GM12872 (cell line): ENCODE results near the gene MICA.

Experiments used
- TF ChIP-seq, protein P1 (sequence below): IDR thresholded peaks from 3 replicates; pipeline ENCODE4 v1.5.1; 2011; ENCODE audit warnings: low read depth, mild to moderate bottlenecking, low read length, moderate library complexity; ENCODE audit not compliant: insufficient read depth

Gene MICA

GRCh38 chr6:31381666-31382065 is 21.7 kb upstream of the MICA start:
- TF ChIP-seq, protein P1, sequence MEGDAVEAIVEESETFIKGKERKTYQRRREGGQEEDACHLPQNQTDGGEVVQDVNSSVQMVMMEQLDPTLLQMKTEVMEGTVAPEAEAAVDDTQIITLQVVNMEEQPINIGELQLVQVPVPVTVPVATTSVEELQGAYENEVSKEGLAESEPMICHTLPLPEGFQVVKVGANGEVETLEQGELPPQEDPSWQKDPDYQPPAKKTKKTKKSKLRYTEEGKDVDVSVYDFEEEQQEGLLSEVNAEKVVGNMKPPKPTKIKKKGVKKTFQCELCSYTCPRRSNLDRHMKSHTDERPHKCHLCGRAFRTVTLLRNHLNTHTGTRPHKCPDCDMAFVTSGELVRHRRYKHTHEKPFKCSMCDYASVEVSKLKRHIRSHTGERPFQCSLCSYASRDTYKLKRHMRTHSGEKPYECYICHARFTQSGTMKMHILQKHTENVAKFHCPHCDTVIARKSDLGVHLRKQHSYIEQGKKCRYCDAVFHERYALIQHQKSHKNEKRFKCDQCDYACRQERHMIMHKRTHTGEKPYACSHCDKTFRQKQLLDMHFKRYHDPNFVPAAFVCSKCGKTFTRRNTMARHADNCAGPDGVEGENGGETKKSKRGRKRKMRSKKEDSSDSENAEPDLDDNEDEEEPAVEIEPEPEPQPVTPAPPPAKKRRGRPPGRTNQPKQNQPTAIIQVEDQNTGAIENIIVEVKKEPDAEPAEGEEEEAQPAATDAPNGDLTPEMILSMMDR, result no peak

- TF ChIP-seq, protein P1, result no peak
Measured at GRCh38 chr6:31383149-31383548, 20.2 kb upstream of the MICA start.

DNA sequence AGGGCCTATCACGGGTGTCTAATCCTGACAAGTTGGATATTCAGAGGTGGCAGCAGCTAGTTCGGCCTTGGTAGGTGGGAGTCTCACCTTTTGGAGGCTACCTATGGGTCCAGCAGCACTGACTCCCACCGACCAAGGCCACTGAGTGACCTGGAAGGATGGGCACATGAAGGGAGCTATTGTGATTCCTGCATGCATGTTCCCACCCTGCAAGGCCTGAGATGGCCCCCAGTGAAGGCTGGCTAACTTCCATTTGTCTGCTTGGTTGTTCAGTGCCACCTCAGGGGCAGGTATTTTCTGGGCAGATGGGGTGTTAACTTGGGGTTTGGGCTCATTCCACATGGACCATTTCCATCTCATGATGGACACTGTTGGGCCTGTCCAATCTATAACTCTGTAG is 18.4 kb upstream of the MICA start:
- TF ChIP-seq, protein P1, result no peak

DNA sequence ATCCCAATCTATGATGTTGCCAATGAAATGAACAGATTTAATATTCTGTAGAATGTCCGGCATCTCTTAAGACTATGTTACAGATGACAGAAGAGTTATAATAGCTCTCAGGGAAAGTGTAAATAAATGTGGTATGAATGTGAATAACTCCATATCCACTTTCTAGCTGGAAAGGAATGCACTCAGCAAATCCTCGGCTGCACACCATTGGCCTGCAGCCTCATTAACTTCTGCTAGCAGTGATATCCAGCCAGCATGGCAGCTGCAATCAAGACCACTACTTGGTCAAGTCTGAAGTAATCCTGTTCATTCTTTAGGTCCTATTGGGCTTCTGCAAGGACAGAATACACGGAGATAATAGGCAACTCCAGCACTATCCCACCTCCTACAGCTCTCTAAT is 17.3 kb upstream of the MICA start:
- TF ChIP-seq, protein P1, result no peak

- TF ChIP-seq, protein P1, result no peak
Measured at GRCh38 chr6:31386977-31387376, 16.4 kb upstream of the MICA start.

GRCh38 chr6:31393932-31394331 is 9.5 kb upstream of the MICA start:
- TF ChIP-seq, protein P1, result no peak

DNA sequence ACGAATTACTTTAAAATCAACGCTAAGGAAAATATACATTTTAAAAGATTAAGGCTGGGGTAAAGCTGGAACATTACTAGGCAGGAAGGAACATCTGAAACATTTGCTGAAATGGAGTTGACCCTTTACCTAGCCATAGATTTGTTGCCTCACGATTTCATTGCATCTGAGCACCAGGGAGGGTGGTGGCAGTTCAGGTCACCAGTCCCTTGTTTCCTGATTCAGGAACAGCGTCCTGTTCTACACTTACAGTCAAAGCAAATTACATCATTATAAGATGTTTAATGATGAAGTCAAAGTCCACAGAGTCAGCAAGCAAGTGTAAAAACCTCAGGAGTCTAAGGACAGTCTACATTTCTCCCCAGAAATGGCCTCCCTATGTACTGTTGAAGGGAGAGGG is 9.0 kb upstream of the MICA start:
- TF ChIP-seq, protein P1, result no peak

GRCh38 chr6:31395832-31396231 is 7.6 kb upstream of the MICA start:
- TF ChIP-seq, protein P1, result no peak
